Naive thymus-derived CD4-positive, alpha-beta T cell (primary cell): ENCODE data around the gene PCSK7. TPM values are rescaled to one million over a fixed set of nuclear protein-coding genes. Genes with fewer than 3 reads are reported as not detected.

Source experiments
- ATAC-seq: fragments of 150-1000 bp; cut with Tn5 transposase; 2 replicates; pipeline ENCODE4 v1.10.0; 2021; ENCODE audit warnings: mild to moderate bottlenecking, moderate library complexity
- CTCF ChIA-PET: fragments of 350-600 bp; sonication (Branson Sonifier 250); formaldehyde crosslinking; loops from one replicate; lab custom pipeline; 2021; ENCODE audit warnings: antibody characterized with exemption; lab: Charles Lee
- POLR2A ChIA-PET: fragments of 350-600 bp; sonication (Branson Sonifier 250); formaldehyde crosslinking; loops from one replicate; lab custom pipeline; 2021; ENCODE audit warnings: antibody characterized with exemption, inconsistent platforms; lab: Charles Lee
- DNase-seq, 9 donors: peaks; one replicate each; pipeline versions ENCODE4 v3.0.0 to v3.0.0-alpha.2; 2020 to 2022; ENCODE audit warnings: mixed read lengths in 1 of 9
- H3K27ac ChIP-seq: one replicate; pipeline ENCODE4 v1.7.0; 2013; ENCODE audit warnings: mild to moderate bottlenecking, low read depth, low read length, moderate library complexity
- H3K27me3 ChIP-seq, 2 donors: one replicate each; pipeline ENCODE4 v1.7.0; 2013; ENCODE audit warnings: low read length in 2 of 2, mild to moderate bottlenecking in 2 of 2, moderate library complexity in 2 of 2; ENCODE audit not compliant: control insufficient read depth in 2 of 2, insufficient read depth in 2 of 2
- H3K36me3 ChIP-seq, 3 experiments: 1 replicate in 2 of 3; 2 replicates in 1 of 3; pipeline ENCODE4 v1.7.0; 2013; ENCODE audit warnings: low read length in 3 of 3, mild to moderate bottlenecking in 3 of 3, moderate library complexity in 1 of 3; ENCODE audit not compliant: insufficient read depth in 3 of 3, control insufficient read depth in 2 of 3
- H3K4me1 ChIP-seq, 2 donors: one replicate each; pipeline ENCODE4 v1.7.0; 2013; ENCODE audit warnings: low read length in 2 of 2, mild to moderate bottlenecking in 2 of 2, moderate library complexity in 1 of 2; ENCODE audit not compliant: control insufficient read depth in 2 of 2, insufficient read depth in 2 of 2
- H3K4me3 ChIP-seq: 2 replicates; pipeline ENCODE4 v1.7.0; 2013; ENCODE audit warnings: mild to moderate bottlenecking, low read length
- H3K9me3 ChIP-seq, 3 experiments: 1 replicate in 2 of 3; 2 replicates in 1 of 3; pipeline ENCODE4 v1.7.0; 2013; ENCODE audit warnings: low read length in 3 of 3; ENCODE audit not compliant: control insufficient read depth in 2 of 3
- H3K27ac Mint-ChIP-seq, 9 donors: one replicate each; pipeline ENCODE4 v1.8.0; 2020 to 2022; ENCODE audit warnings: mixed read lengths in 9 of 9, mild to moderate bottlenecking in 8 of 9, moderate library complexity in 5 of 9, inconsistent platforms in 2 of 9
- H3K27me3 Mint-ChIP-seq, 5 donors: one replicate each; pipeline ENCODE4 v1.8.0; 2021 to 2022; ENCODE audit warnings: mixed read lengths in 5 of 5, mild to moderate bottlenecking in 1 of 5
- H3K36me3 Mint-ChIP-seq, 5 donors: one replicate each; pipeline ENCODE4 v1.8.0; 2020 to 2022; ENCODE audit warnings: mixed read lengths in 5 of 5, mild to moderate bottlenecking in 3 of 5, inconsistent platforms in 1 of 5
- H3K4me1 Mint-ChIP-seq, 7 donors: one replicate each; pipeline ENCODE4 v1.8.0; 2020 to 2022; ENCODE audit warnings: mixed read lengths in 7 of 7, mild to moderate bottlenecking in 3 of 7, inconsistent platforms in 1 of 7
- H3K4me3 Mint-ChIP-seq, 10 donors: one replicate each; pipeline ENCODE4 v1.8.0; 2020 to 2022; ENCODE audit warnings: mild to moderate bottlenecking in 10 of 10, mixed read lengths in 10 of 10, moderate library complexity in 6 of 10, inconsistent platforms in 2 of 10
- H3K9me3 Mint-ChIP-seq, 11 donors: one replicate each; pipeline ENCODE4 v1.8.0; 2020 to 2022; ENCODE audit warnings: mixed read lengths in 11 of 11, mild to moderate bottlenecking in 4 of 11, inconsistent platforms in 1 of 11, moderate library complexity in 1 of 11
- intact Hi-C, 2 donors: fragments of 100-400 bp; cut with micrococcal nuclease; formaldehyde crosslinking; loops; one replicate each; pipeline ENCODE4 v1.15.1; 2023
- polyA plus RNA-seq, 2 donors: library from polyadenylated mRNA; unstranded; fragments of 300-500 nt; fragmentation: Illumina TruSeq; gene quantifications; one replicate each; pipeline ENCODE4 v1.2.3, GENCODE V29; 2021
- total RNA-seq, 6 experiments: library from RNA in 5 of 6; stranded (reverse) in 5 of 6; gene quantifications; 1 replicate in 5 of 6; 2 replicates in 1 of 6; pipeline ENCODE4 v1.2.3 and lab custom pipeline; 2021 to 2026

Gene PCSK7
- total and polyA plus RNA-seq, 7 experiments from 2014 or later: 45.4 to 319 (median 290) TPM

GRCh38 chr11:117222991-117223740, 8.7 kb downstream of the PCSK7 start:
- Histone ChIP-seq H3K4me1 (peaks cover 9% of the 10 kb centered on the region in 2 donors), H3K4me3 (no peak overlapping the region), H3K36me3 (peaks cover 46 to 98% (median 63%) of the 10 kb centered on the region in 3 experiments), H3K27ac (no peak overlapping the region), H3K9me3 (no peaks in the 10 kb centered on the region), H3K27me3 (no peaks in the 10 kb centered on the region)
- H3K27ac Mint-ChIP-seq: no peak overlapping the region
- no peaks in the 10 kb centered on the region for H3K27me3 Mint-ChIP-seq
- intact Hi-C loops: no loop called here
- ChIA-PET CTCF (interaction anchor here (1.2 kb wide), 1 partner anchor 45 kb away, joined by 4 read pairs; the partner anchor contains the start of gene SIDT2), POLR2A (interaction anchor here (1.3 kb wide), 1 partner anchor 26 kb away, joined by 4 read pairs; no protein-coding TSS in a partner anchor)
- no peak for ATAC-seq
- no peaks in the 10 kb centered on the region for H3K9me3 Mint-ChIP-seq
- no peak overlapping the region for H3K4me3 Mint-ChIP-seq
- H3K4me1 Mint-ChIP-seq: peaks cover 14 to 21% (median 16%) of the 10 kb centered on the region in 7 donors
- H3K36me3 Mint-ChIP-seq: peaks cover 14 to 61% (median 30%) of the 10 kb centered on the region in 5 donors
- no peak for DNase-seq

- H3K36me3 Mint-ChIP-seq: peaks cover 17 to 65% (median 29%) of the 10 kb centered on the region in 5 donors
- H3K4me3 Mint-ChIP-seq: no peak overlapping the region
- Histone ChIP-seq H3K4me1 (peaks cover 5 to 7% of the 10 kb centered on the region in 2 donors), H3K4me3 (no peak overlapping the region), H3K27ac (no peak overlapping the region), H3K27me3 (no peaks in the 10 kb centered on the region), H3K36me3 (peaks cover 47 to 98% (median 59%) of the 10 kb centered on the region in 3 experiments), H3K9me3 (no peaks in the 10 kb centered on the region)
- POLR2A ChIA-PET: interaction anchor here (0.6 to 0.7 kb wide), 5 partner anchors 10 to 247 kb away, joined by 3 to 5 read pairs (median 4); partner anchors contain the start of gene PCSK7
- H3K27me3 Mint-ChIP-seq: no peaks in the 10 kb centered on the region
- no peak for ATAC-seq
- H3K9me3 Mint-ChIP-seq: no peaks in the 10 kb centered on the region
- DNase-seq: no peak
- peak overlapping the region in 5 of 9 donors; percentile 14 to 72 (median 47) for H3K27ac Mint-ChIP-seq
- CTCF ChIA-PET: interaction anchor here (0.7 to 2.1 kb wide), 3 partner anchors 10 to 408 kb away, joined by 4 to 7 read pairs (median 4); partner anchors contain the start of genes PCSK7 and SIDT2
- intact Hi-C loops: no loop called here
- peaks cover 7 to 13% (median 10%) of the 10 kb centered on the region in 7 donors for H3K4me1 Mint-ChIP-seq
These were observed 9.9 kb downstream of the PCSK7 start for GRCh38 chr11:117221775-117222517.

GRCh38 chr11:117220999-117221774, 10.7 kb downstream of the PCSK7 start:
- ChIA-PET CTCF (interaction anchor here (2.1 kb wide), 1 partner anchor 10 kb away, joined by 7 read pairs; the partner anchor contains the start of gene PCSK7), POLR2A (interaction anchor here (0.6 to 2.9 kb wide), 3 partner anchors 8 to 54 kb away, joined by 3 to 16 read pairs (median 3); no protein-coding TSS in a partner anchor)
- ATAC-seq: no peak
- Histone ChIP-seq H3K4me3 (no peak overlapping the region), H3K27ac (no peak overlapping the region), H3K4me1 (no peaks in the 10 kb centered on the region), H3K27me3 (no peaks in the 10 kb centered on the region), H3K9me3 (no peaks in the 10 kb centered on the region), H3K36me3 (peaks cover 46 to 98% (median 56%) of the 10 kb centered on the region in 3 experiments)
- Mint-ChIP-seq H3K4me3 (no peak overlapping the region), H3K4me1 (peaks cover 0 to 7% (median 4%) of the 10 kb centered on the region in 7 donors), H3K27me3 (no peaks in the 10 kb centered on the region), H3K27ac (peak overlapping the region in 3 of 9 donors; percentile 9 to 47 (median 12)), H3K9me3 (no peaks in the 10 kb centered on the region), H3K36me3 (peaks cover 14 to 66% (median 27%) of the 10 kb centered on the region in 5 donors)
- no peak for DNase-seq
- intact Hi-C loops: no loop called here

DNA sequence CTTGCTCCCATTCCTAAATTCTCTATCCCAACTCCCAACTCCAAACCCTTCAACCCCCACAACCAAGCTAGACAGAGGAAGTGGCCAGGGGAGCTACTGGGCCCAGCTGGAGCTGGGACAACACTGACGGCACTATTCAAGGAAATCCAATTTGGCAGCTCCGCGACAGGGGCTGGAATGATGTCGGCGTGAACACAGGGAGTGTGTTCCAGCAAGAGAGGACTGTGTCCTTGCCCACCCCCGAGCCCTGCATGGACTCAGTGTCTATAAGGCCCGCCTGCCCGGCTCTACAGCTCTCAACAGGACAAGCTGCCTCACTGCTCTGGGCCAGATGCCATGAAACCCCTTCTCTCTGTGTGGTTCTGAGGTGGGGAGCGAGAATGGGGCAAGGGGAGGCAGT, 11.3 kb downstream of the PCSK7 start:
- no peaks in the 10 kb centered on the region for H3K9me3 ChIP-seq
- intact Hi-C loops: no loop called here
- H3K27me3 ChIP-seq: no peaks in the 10 kb centered on the region
- Mint-ChIP-seq H3K4me3 (no peak overlapping the region), H3K9me3 (no peaks in the 10 kb centered on the region), H3K36me3 (peaks cover 14 to 67% (median 27%) of the 10 kb centered on the region in 5 donors), H3K27me3 (no peaks in the 10 kb centered on the region), H3K4me1 (peaks cover 0 to 7% (median 4%) of the 10 kb centered on the region in 7 donors), H3K27ac (peak overlapping the region in 3 of 9 donors; percentile 37 to 65 (median 56))
- CTCF ChIA-PET: interaction anchor here (1.5 to 2.1 kb wide), 2 partner anchors 11 to 429 kb away, joined by 3 to 7 read pairs; partner anchors contain the start of genes APOA5 and PCSK7
- DNase-seq (no peak), ATAC-seq (no peak)
- POLR2A ChIA-PET: interaction anchor here (1.4 to 2.9 kb wide), 3 partner anchors 8 to 23 kb away, joined by 3 to 16 read pairs (median 3); no protein-coding TSS in a partner anchor
- H3K27ac ChIP-seq: no peak overlapping the region
- H3K4me1 ChIP-seq: no peaks in the 10 kb centered on the region
- H3K4me3 ChIP-seq: no peak overlapping the region
- peaks cover 50 to 98% (median 51%) of the 10 kb centered on the region in 3 experiments for H3K36me3 ChIP-seq

DNA sequence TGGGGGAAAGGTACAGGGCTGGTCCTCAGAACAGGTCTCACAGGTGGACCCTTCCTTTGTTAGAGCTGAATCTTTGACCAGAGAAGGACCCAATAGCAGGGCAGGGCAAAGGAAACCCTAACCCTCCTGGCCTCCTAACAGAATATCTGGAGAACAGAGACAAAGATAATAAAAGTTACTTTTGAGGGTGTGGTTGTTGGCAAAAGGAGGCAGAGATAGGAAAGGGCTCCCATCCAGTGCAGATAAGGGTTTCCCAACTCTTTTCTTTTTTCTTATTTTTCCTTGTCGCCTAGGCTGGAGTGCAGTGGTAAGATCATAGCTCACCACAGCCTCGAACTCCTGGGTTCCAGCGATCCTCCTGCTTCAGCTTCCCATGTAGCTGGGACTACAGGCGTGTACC, 11.9 kb downstream of the PCSK7 start:
- CTCF ChIA-PET: interaction anchor here (1.5 kb wide), 1 partner anchor 429 kb away, joined by 3 read pairs; the partner anchor contains the start of gene APOA5
- no peaks in the 10 kb centered on the region for H3K9me3 Mint-ChIP-seq
- H3K4me1 Mint-ChIP-seq: peaks cover 0 to 7% (median 4%) of the 10 kb centered on the region in 7 donors
- intact Hi-C loops: no loop called here
- POLR2A ChIA-PET: interaction anchor here (0.8 to 2.9 kb wide), 4 partner anchors 9 to 40 kb away, joined by 3 to 16 read pairs (median 3); no protein-coding TSS in a partner anchor
- ATAC-seq (no peak), DNase-seq (no peak)
- H3K27ac ChIP-seq: no peak overlapping the region
- peaks cover 9 to 64% (median 27%) of the 10 kb centered on the region in 5 donors for H3K36me3 Mint-ChIP-seq
- no peak overlapping the region for H3K4me3 ChIP-seq
- no peaks in the 10 kb centered on the region for H3K27me3 ChIP-seq
- no peak overlapping the region for H3K27ac Mint-ChIP-seq
- no peaks in the 10 kb centered on the region for H3K27me3 Mint-ChIP-seq
- H3K4me3 Mint-ChIP-seq: no peak overlapping the region
- no peaks in the 10 kb centered on the region for H3K4me1 ChIP-seq
- H3K9me3 ChIP-seq: no peaks in the 10 kb centered on the region
- peaks cover 50 to 94% (median 51%) of the 10 kb centered on the region in 3 experiments for H3K36me3 ChIP-seq
